H9 (cell line): ENCODE data around the gene ANK3. TPM values are rescaled to one million over a fixed set of nuclear protein-coding genes. Genes with fewer than 3 reads are reported as not detected.

Experiments
- DNase-seq: peaks from one replicate; pipeline ENCODE4 v3.0.0-alpha.2; 2017
- H2AFZ ChIP-seq: one replicate; pipeline ENCODE4 v1.6.1; 2013; ENCODE audit warnings: mild to moderate bottlenecking, low read length, control low read depth, moderate library complexity
- H2AK5ac ChIP-seq: 2 replicates; pipeline ENCODE4 v1.6.1; 2013; ENCODE audit warnings: low read length, control low read depth, mixed read lengths; ENCODE audit not compliant: insufficient read length
- H2BK120ac ChIP-seq: one replicate; pipeline ENCODE4 v1.6.1; 2013; ENCODE audit warnings: low read depth, mild to moderate bottlenecking, low read length, control low read depth, inconsistent platforms; ENCODE audit not compliant: poor library complexity, severe bottlenecking
- H2BK12ac ChIP-seq: 2 replicates; pipeline ENCODE4 v1.6.1; 2013; ENCODE audit warnings: low read length, control low read depth, mixed read lengths, low read depth; ENCODE audit not compliant: insufficient read length
- H2BK15ac ChIP-seq: 2 replicates; pipeline ENCODE4 v1.6.1; 2013; ENCODE audit warnings: low read depth, low read length, control low read depth
- H2BK20ac ChIP-seq: one replicate; pipeline ENCODE4 v1.6.1; 2013; ENCODE audit warnings: low read depth, mild to moderate bottlenecking, low read length, control low read depth, inconsistent platforms; ENCODE audit not compliant: poor library complexity, severe bottlenecking
- H2BK5ac ChIP-seq: 2 replicates; pipeline ENCODE4 v1.6.1; 2013; ENCODE audit warnings: low read length, control low read depth, mixed read lengths; ENCODE audit not compliant: insufficient read length
- H3K14ac ChIP-seq: 2 replicates; pipeline ENCODE4 v1.6.1; 2013; ENCODE audit warnings: low read length, control low read depth; ENCODE audit not compliant: insufficient read depth
- H3K18ac ChIP-seq: 2 replicates; pipeline ENCODE4 v1.6.1; 2013; ENCODE audit warnings: low read depth, mild to moderate bottlenecking, mixed read lengths, low read length, control low read depth; ENCODE audit not compliant: insufficient read length
- H3K23ac ChIP-seq: 2 replicates; pipeline ENCODE4 v1.6.1; 2013; ENCODE audit warnings: low read length, control low read depth, mixed read lengths, low read depth; ENCODE audit not compliant: insufficient read length
- H3K23me2 ChIP-seq: 2 replicates; pipeline ENCODE4 v1.6.1; 2013; ENCODE audit warnings: low read depth, mild to moderate bottlenecking, mixed read lengths, low read length, control low read depth; ENCODE audit not compliant: insufficient read length, poor library complexity, severe bottlenecking
- H3K27ac ChIP-seq: 2 replicates; pipeline ENCODE4 v1.5.1; 2013; ENCODE audit warnings: low read length, control low read depth, mixed read lengths, low read depth; ENCODE audit not compliant: insufficient read length
- H3K27me3 ChIP-seq: 2 replicates; pipeline ENCODE4 v1.6.1; 2013; ENCODE audit warnings: low read length, control low read depth, inconsistent platforms; ENCODE audit not compliant: insufficient read depth
- H3K4ac ChIP-seq: 2 replicates; pipeline ENCODE4 v1.6.1; 2013; ENCODE audit warnings: low read depth, mild to moderate bottlenecking, control low read depth, inconsistent platforms, low read length, moderate library complexity
- H3K4me1 ChIP-seq: 2 replicates; pipeline ENCODE4 v1.6.1; 2013; ENCODE audit warnings: low read length, control low read depth, inconsistent platforms; ENCODE audit not compliant: insufficient read depth
- H3K4me2 ChIP-seq: 2 replicates; pipeline ENCODE4 v1.6.1; 2013; ENCODE audit warnings: low read length, control low read depth, mixed read lengths; ENCODE audit not compliant: insufficient read length, insufficient read depth
- H3K56ac ChIP-seq: 2 replicates; pipeline ENCODE4 v1.6.1; 2013; ENCODE audit warnings: low read depth, mild to moderate bottlenecking, mixed read lengths, low read length, control low read depth; ENCODE audit not compliant: insufficient read length
- H3K79me1 ChIP-seq: 2 replicates; pipeline ENCODE4 v1.6.1; 2013; ENCODE audit warnings: low read depth, mild to moderate bottlenecking, moderate library complexity, low read length, control low read depth, inconsistent platforms; ENCODE audit not compliant: insufficient read depth, poor library complexity, severe bottlenecking
- H3K79me2 ChIP-seq: 2 replicates; pipeline ENCODE4 v1.6.1; 2013; ENCODE audit warnings: low read length, control low read depth, inconsistent platforms; ENCODE audit not compliant: insufficient read depth
- H3K9ac ChIP-seq: 2 replicates; pipeline ENCODE4 v1.6.1; 2013; ENCODE audit warnings: low read length, control low read depth, mixed read lengths; ENCODE audit not compliant: insufficient read length; ENCODE audit errors: extremely low read depth
- H3K9me3 ChIP-seq: one replicate; pipeline ENCODE4 v1.6.1; 2013; ENCODE audit warnings: low read depth, low read length, inconsistent platforms; ENCODE audit not compliant: control insufficient read depth
- H3T11ph ChIP-seq: one replicate; pipeline ENCODE4 v1.6.1; 2013; ENCODE audit warnings: mild to moderate bottlenecking, low read length, control low read depth, inconsistent platforms
- H4K20me1 ChIP-seq: one replicate; pipeline ENCODE4 v1.6.1; 2013; ENCODE audit not compliant: control insufficient read depth, insufficient read length, insufficient read depth
- H4K5ac ChIP-seq: 2 replicates; pipeline ENCODE4 v1.6.1; 2013; ENCODE audit warnings: low read depth, mild to moderate bottlenecking, mixed read lengths, low read length, control low read depth; ENCODE audit not compliant: insufficient read length
- H4K8ac ChIP-seq: replicated peaks from 2 replicates; pipeline ENCODE4 v1.6.1; 2013; ENCODE audit warnings: low read length, control low read depth, mixed read lengths, low read depth; ENCODE audit not compliant: insufficient read length
- H4K91ac ChIP-seq: 2 replicates; pipeline ENCODE4 v1.6.1; 2013; ENCODE audit warnings: low read depth, mild to moderate bottlenecking, moderate library complexity, mixed read lengths, low read length, control low read depth; ENCODE audit not compliant: insufficient read length
- H3K27ac Mint-ChIP-seq, 3 experiments: 2 replicates in 2 of 3; 3 replicates in 1 of 3; pipeline ENCODE4 v1.8.0; 2020 to 2021; ENCODE audit warnings: mixed read lengths in 3 of 3, mild to moderate bottlenecking in 1 of 3, moderate library complexity in 1 of 3
- H3K27me3 Mint-ChIP-seq: 2 replicates; pipeline ENCODE4 v1.8.0; 2021; ENCODE audit warnings: low read depth, mild to moderate bottlenecking, moderate library complexity, mixed read lengths
- H3K36me3 Mint-ChIP-seq, 3 experiments: 2 replicates in 2 of 3; 3 replicates in 1 of 3; pipeline ENCODE4 v1.8.0; 2020 to 2021; ENCODE audit warnings: low read depth in 3 of 3, mixed read lengths in 3 of 3; ENCODE audit not compliant: insufficient read depth in 1 of 3
- H3K4me1 Mint-ChIP-seq, 2 experiments: 2 replicates each; pipeline ENCODE4 v1.8.0; 2020; ENCODE audit warnings: mixed read lengths in 2 of 2
- H3K4me3 Mint-ChIP-seq, 2 experiments: 2 replicates in 1 of 2; 3 replicates in 1 of 2; pipeline ENCODE4 v1.8.0; 2020 to 2021; ENCODE audit warnings: mild to moderate bottlenecking in 2 of 2, mixed read lengths in 2 of 2, moderate library complexity in 1 of 2
- H3K9me3 Mint-ChIP-seq, 2 experiments: 2 replicates in 1 of 2; 3 replicates in 1 of 2; pipeline ENCODE4 v1.8.0; 2020; ENCODE audit warnings: mild to moderate bottlenecking in 2 of 2, mixed read lengths in 2 of 2, moderate library complexity in 1 of 2
- CTCF ChIP-seq: fragments of 200-600 bp; sonication (generic); conservative IDR thresholded peaks from 3 replicates; pipeline ENCODE4 v1.8.0; 2021; ENCODE audit warnings: antibody characterized with exemption, mild to moderate bottlenecking
- WGBS: extraction: QIAGEN DNeasy Blood & Tissue Kit; methylation state at CpG from one replicate; pipeline ENCODE4 v1.1.7; 2013; ENCODE audit warnings: missing lambda C conversion rate, low lambda C conversion rate, mixed read lengths; ENCODE audit not compliant: insufficient read length; ENCODE audit errors: extremely low coverage; 5-methylcytosine and 5-hydroxymethylcytosine counted together
- total RNA-seq: library from RNA; stranded (reverse); gene quantifications from 2 replicates; pipeline ENCODE4 v1.2.1, GENCODE V29; 2021

Gene ANK3
- total RNA-seq, 1 experiment from 2014 or later = 59.6 TPM

- H3K27ac Mint-ChIP-seq = no peak overlapping the region; a peak in 1 of 7 replicates
- H3K4me1 ChIP-seq = peaks cover 2% of the 10 kb centered on the region; the same call in 1 of the 2 replicates
- H3K56ac ChIP-seq = no peak overlapping the region
- no peak overlapping the region for H3K27ac ChIP-seq
- H3T11ph ChIP-seq = no peak overlapping the region
- no peaks in the 10 kb centered on the region for H3K27me3 ChIP-seq
- no peak overlapping the region for H3K4ac ChIP-seq
- peaks cover 23 to 25% of the 10 kb centered on the region in 2 experiments for H3K4me1 Mint-ChIP-seq
- no peak overlapping the region for H4K8ac ChIP-seq
- H2BK5ac ChIP-seq = no peak overlapping the region
- no peaks in the 10 kb centered on the region for H3K9me3 ChIP-seq
- no peaks in the 10 kb centered on the region for H3K79me2 ChIP-seq
- DNase-seq = no peak
- TF ChIP-seq CTCF = peak; percentile 87
- no peaks in the 10 kb centered on the region; a peak in 1 of 7 replicates for H3K36me3 Mint-ChIP-seq
- no peak overlapping the region for H2AK5ac ChIP-seq
- H4K5ac ChIP-seq = no peak overlapping the region
- H3K23me2 ChIP-seq = no peaks in the 10 kb centered on the region
- no peak overlapping the region for H3K18ac ChIP-seq
- no peak overlapping the region for H2BK12ac ChIP-seq
- no peak overlapping the region for H2AFZ ChIP-seq
- H3K4me2 ChIP-seq = no peak overlapping the region
- no peaks in the 10 kb centered on the region for H4K20me1 ChIP-seq
- WGBS = no CpG with 5 or more reads among the region's 4 CpGs
- no peak overlapping the region for H3K9ac ChIP-seq
- H3K79me1 ChIP-seq = no peaks in the 10 kb centered on the region
- H4K91ac ChIP-seq = no peak overlapping the region
- H2BK120ac ChIP-seq = no peak overlapping the region
- H3K14ac ChIP-seq = no peak overlapping the region
- no peaks in the 10 kb centered on the region for H3K27me3 Mint-ChIP-seq
- no peak overlapping the region for H3K23ac ChIP-seq
- no peak overlapping the region for H2BK15ac ChIP-seq
- no peak overlapping the region for H3K4me3 Mint-ChIP-seq
- H2BK20ac ChIP-seq = no peak overlapping the region
- H3K9me3 Mint-ChIP-seq = no peaks in the 10 kb centered on the region
Observed at GRCh38 chr10:60208676-60209269, 180.9 kb downstream of the ANK3 start.
